H7 (cell line): Measurements from ENCODE around the gene MGARP. TPM values are rescaled to one million over a fixed set of nuclear protein-coding genes. Genes with fewer than 3 reads are reported as not detected.

ENCODE experiments used
- DNase-seq: peaks from one replicate; pipeline ENCODE4 v3.0.0; 2012
- H3K27me3 ChIP-seq: 2 replicates; pipeline ENCODE4 v1.6.0; 2011; ENCODE audit warnings: mild to moderate bottlenecking, low read length; ENCODE audit not compliant: control insufficient read depth, insufficient read depth
- H3K36me3 ChIP-seq: replicated peaks from 2 replicates; pipeline ENCODE4 v1.5.1; 2011; ENCODE audit warnings: low read length; ENCODE audit not compliant: control insufficient read depth, insufficient read depth
- H3K4me3 ChIP-seq: 2 replicates; pipeline ENCODE4 v1.5.1; 2011; ENCODE audit warnings: low read depth, mild to moderate bottlenecking, control low read depth, low read length, moderate library complexity; ENCODE audit not compliant: insufficient read depth
- total RNA-seq: library from RNA; depleted of rRNA; stranded (reverse); fragments of >200 nt; shearing (Covaris generic); gene quantifications from 2 replicates; pipeline ENCODE4 v1.2.3, GENCODE V29; 2014

Gene MGARP
- total RNA-seq, 1 experiment from 2014 or later = 0.21 TPM

GRCh38 chr4:139301821-139302611, 22.0 kb upstream of the MGARP start, which contains the start of gene NDUFC1:
NDUFC1 (minus strand) TSS chr4:139302477; CDS start chr4:139295798, 6,679 bp downstream.
- peak within 1 kb of the TSS; percentile 98 for H3K4me3 ChIP-seq
- no peaks in the 10 kb centered on the region; the same call in none of the 2 replicates for H3K36me3 ChIP-seq
- no peaks in the 10 kb centered on the region for H3K27me3 ChIP-seq
- peak; percentile 80 for DNase-seq

GRCh38 chr4:139301113-139301820, 21.2 kb upstream of the MGARP start, which contains the start of gene NAA15:
NAA15 (plus strand) TSS chr4:139301505; CDS start chr4:139301778, 273 bp downstream.
- Histone ChIP-seq H3K27me3 (no peaks in the 10 kb centered on the region), H3K36me3 (no peaks in the 10 kb centered on the region; the same call in none of the 2 replicates), H3K4me3 (peak within 1 kb of the TSS; percentile 98)
- DNase-seq = peak; percentile 97

- Histone ChIP-seq H3K4me3 (peak overlapping the region; percentile 98), H3K27me3 (no peaks in the 10 kb centered on the region), H3K36me3 (no peaks in the 10 kb centered on the region; the same call in none of the 2 replicates)
- DNase-seq = peak; percentile 21
Measured at GRCh38 chr4:139300431-139301112, 20.5 kb upstream of the MGARP start.

GRCh38 chr4:139299536-139299935, 19.5 kb upstream of the MGARP start:
- Histone ChIP-seq H3K4me3 (no peak overlapping the region), H3K27me3 (no peaks in the 10 kb centered on the region)
- DNase-seq = no peak

GRCh38 chr4:139297001-139297410, 17.0 kb upstream of the MGARP start:
- Histone ChIP-seq H3K36me3 (no peaks in the 10 kb centered on the region; the same call in 1 of the 2 replicates), H3K27me3 (no peaks in the 10 kb centered on the region)
- DNase-seq = no peak

More at GRCh38 chr4:139299536-139299935, 19.5 kb upstream of the MGARP start:
- no peaks in the 10 kb centered on the region for H3K36me3 ChIP-seq

GRCh38 chr4:139295942-139296299, 15.9 kb upstream of the MGARP start:
- no peaks in the 10 kb centered on the region; the same call in 1 of the 2 replicates for H3K36me3 ChIP-seq
- no peak overlapping the region for H3K4me3 ChIP-seq
- no peaks in the 10 kb centered on the region for H3K27me3 ChIP-seq
- DNase-seq = no peak

More at GRCh38 chr4:139297001-139297410, 17.0 kb upstream of the MGARP start:
- H3K4me3 ChIP-seq = no peak overlapping the region

GRCh38 chr4:139295206-139295941, 15.3 kb upstream of the MGARP start:
- Histone ChIP-seq H3K27me3 (no peaks in the 10 kb centered on the region), H3K36me3 (no peaks in the 10 kb centered on the region; the same call in 1 of the 2 replicates), H3K4me3 (peak overlapping the region; percentile 77)
- DNase-seq = peak; percentile 92

GRCh38 chr4:139286186-139286698, 6.2 kb upstream of the MGARP start:
- no peak for DNase-seq

GRCh38 chr4:139282721-139283075, 2.7 kb upstream of the MGARP start:
- no peak for DNase-seq
- Histone ChIP-seq H3K27me3 (peaks cover 32% of the 10 kb centered on the region), H3K36me3 (no peaks in the 10 kb centered on the region), H3K4me3 (no peak overlapping the region)

More at GRCh38 chr4:139286186-139286698, 6.2 kb upstream of the MGARP start:
- H3K27me3 ChIP-seq = no peaks in the 10 kb centered on the region
- H3K36me3 ChIP-seq = no peaks in the 10 kb centered on the region
- H3K4me3 ChIP-seq = no peak overlapping the region

GRCh38 chr4:139282065-139282720, 2.2 kb upstream of the MGARP start:
- DNase-seq = no peak
- Histone ChIP-seq H3K36me3 (no peaks in the 10 kb centered on the region), H3K4me3 (no peak overlapping the region), H3K27me3 (peaks cover 35% of the 10 kb centered on the region)

- peaks cover 35% of the 10 kb centered on the region for H3K27me3 ChIP-seq
- H3K4me3 ChIP-seq = peak overlapping the region; percentile 49
- no peaks in the 10 kb centered on the region for H3K36me3 ChIP-seq
- peak; percentile 65 for DNase-seq
Measured at GRCh38 chr4:139278912-139279759, 889 bp downstream of the MGARP start.

- peaks cover 35% of the 10 kb centered on the region for H3K27me3 ChIP-seq
- DNase-seq = no peak
- no peak overlapping the region; the same call in 1 of the 2 replicates for H3K4me3 ChIP-seq
- no peaks in the 10 kb centered on the region for H3K36me3 ChIP-seq
Measured at GRCh38 chr4:139278485-139278884, 1.5 kb downstream of the MGARP start.
